Keratinocyte (primary cell): Measurements from ENCODE around the gene ALLC. TPM values are rescaled to one million over a fixed set of nuclear protein-coding genes. Genes with fewer than 3 reads are reported as not detected.

ENCODE experiments used
- DNase-seq: peaks from one replicate; pipeline ENCODE4 v3.0.0-alpha.2; 2011; ENCODE audit warnings: low read depth, missing footprints, low spot score
- FAIRE-seq: peaks from 2 replicates; lab custom pipeline; 2011; peaks lifted over from hg19 to GRCh38; lab: Jason Lieb, UNC
- H2AFZ ChIP-seq: 2 replicates; pipeline ENCODE4 v1.6.0; 2012; ENCODE audit warnings: low read length, control low read depth, inconsistent platforms; ENCODE audit not compliant: control insufficient read depth
- H3K27ac ChIP-seq: 2 replicates; pipeline ENCODE4 v1.5.1; 2011; ENCODE audit warnings: low read length; ENCODE audit not compliant: control insufficient read depth, insufficient read depth
- H3K27me3 ChIP-seq: 3 replicates; pipeline ENCODE4 v1.6.0; 2011; ENCODE audit warnings: low read length; ENCODE audit not compliant: control insufficient read depth, insufficient read depth; ENCODE audit errors: extremely low read depth
- H3K36me3 ChIP-seq, 2 experiments: 2 replicates in 1 of 2; 3 replicates in 1 of 2; pipeline ENCODE4 v1.5.1; 2011; ENCODE audit warnings: low read length in 2 of 2, mild to moderate bottlenecking in 1 of 2; ENCODE audit not compliant: control insufficient read depth in 2 of 2, insufficient read depth in 2 of 2; ENCODE audit errors: extremely low read depth in 1 of 2
- H3K4me1 ChIP-seq: 3 replicates; pipeline ENCODE4 v1.5.1; 2011; ENCODE audit warnings: low read length; ENCODE audit not compliant: control insufficient read depth, insufficient read depth; ENCODE audit errors: extremely low read depth
- H3K4me2 ChIP-seq: 3 replicates; pipeline ENCODE4 v1.6.0; 2011; ENCODE audit warnings: low read depth, low read length; ENCODE audit not compliant: control insufficient read depth, insufficient read depth; ENCODE audit errors: extremely low read depth
- H3K4me3 ChIP-seq, 3 experiments: fragments of 200-600 bp in 1 of 3; sonication (generic) in 1 of 3; 2 replicates in 2 of 3; 3 replicates in 1 of 3; pipeline ENCODE4 v1.5.1; 2011 to 2016; ENCODE audit warnings: low read length in 3 of 3, mild to moderate bottlenecking in 3 of 3, control low read depth in 2 of 3, inconsistent platforms in 1 of 3, low read depth in 1 of 3, mixed read lengths in 1 of 3, mixed run types in 1 of 3, moderate library complexity in 1 of 3; ENCODE audit not compliant: control insufficient read depth in 2 of 3, insufficient read depth in 2 of 3; ENCODE audit errors: extremely low read depth in 1 of 3
- H3K79me2 ChIP-seq: 2 replicates; pipeline ENCODE4 v1.6.0; 2012; ENCODE audit warnings: low read length; ENCODE audit not compliant: control insufficient read depth, insufficient read depth
- H3K9ac ChIP-seq: 3 replicates; pipeline ENCODE4 v1.6.0; 2011; ENCODE audit warnings: low read length; ENCODE audit not compliant: control insufficient read depth, insufficient read depth; ENCODE audit errors: extremely low read depth
- H3K9me1 ChIP-seq: 3 replicates; pipeline ENCODE4 v1.6.0; 2011; ENCODE audit warnings: low read length; ENCODE audit not compliant: control insufficient read depth, insufficient read depth; ENCODE audit errors: extremely low read depth
- H3K9me3 ChIP-seq: 2 replicates; pipeline ENCODE4 v1.5.1; 2012; ENCODE audit warnings: low read depth, low read length; ENCODE audit not compliant: control insufficient read depth
- H4K20me1 ChIP-seq: 3 replicates; pipeline ENCODE4 v1.6.0; 2011; ENCODE audit warnings: low read length; ENCODE audit not compliant: control insufficient read depth, insufficient read depth; ENCODE audit errors: extremely low read depth
- CTCF ChIP-seq, 3 experiments: IDR thresholded peaks in 1 of 3; conservative IDR thresholded peaks in 1 of 3; optimal IDR thresholded peaks in 1 of 3; 2 replicates in 2 of 3; 3 replicates in 1 of 3; pipeline versions ENCODE3 to v1.5.1; 2011; ENCODE audit warnings: low read length in 3 of 3, mild to moderate bottlenecking in 3 of 3, moderate library complexity in 2 of 3, control low read depth in 1 of 3, inconsistent platforms in 1 of 3; ENCODE audit not compliant: insufficient read depth in 2 of 3; ENCODE audit errors: extremely low read depth in 1 of 3
- EZH2 ChIP-seq: IDR thresholded peaks from one replicate; pipeline ENCODE4 v1.6.1; 2012; ENCODE audit warnings: inconsistent platforms, mild to moderate bottlenecking, low read length, moderate library complexity
- dilution Hi-C: fragments of 300-500 bp; cut with MboI; formaldehyde crosslinking; loops from one replicate; pipeline ENCODE4 v1.7.0; 2020; ENCODE audit warnings: low sequenced_read_pairs; ENCODE audit not compliant: extremely low pct_ligation_motif_present
- polyA plus RNA-seq, 5 experiments: library from polyadenylated mRNA; depleted of rRNA in 3 of 5; stranded (reverse) in 3 of 5; stranded (forward) in 1 of 5; unstranded in 1 of 5; fragments of >200 nt; gene quantifications; 1 replicate in 1 of 5; 2 replicates in 3 of 5; 3 replicates in 1 of 5; pipeline versions ENCODE4 v1.2.1 to v1.2.3, GENCODE V29; 2011 to 2012; ENCODE audit warnings: missing spikeins in 2 of 5, low read depth in 1 of 5, low replicate concordance in 1 of 5

ALLC gene
- polyA plus RNA-seq, 1 donor (not counting 4 experiments of a cell fraction or from before 2014, with no cell fraction given): not detected

- no peak overlapping the region for H3K4me3 ChIP-seq
- dilution Hi-C loops: no loop called here
- no peaks in the 10 kb centered on the region for H3K9me1 ChIP-seq
- FAIRE-seq: no peak
- TF ChIP-seq CTCF (optimal IDR thresholded peaks at IDR 0.05 in 1 of 3, IDR thresholded peaks at IDR 0.05 in 1 of 3, conservative IDR thresholded peaks at IDR 0.05 in 1 of 3; ENCODE audit: extremely low read depth in 1 of 3, insufficient read depth in 2 of 3, low read length in 3 of 3): no peak
- TF ChIP-seq EZH2: no peak
- no peaks in the 10 kb centered on the region for H3K36me3 ChIP-seq
- H4K20me1 ChIP-seq: no peaks in the 10 kb centered on the region
- H3K27me3 ChIP-seq: peaks cover 3% of the 10 kb centered on the region
- no peaks in the 10 kb centered on the region for H3K4me1 ChIP-seq
- DNase-seq: no peak
- no peak overlapping the region for H2AFZ ChIP-seq
- no peaks in the 10 kb centered on the region for H3K9me3 ChIP-seq
- no peak overlapping the region for H3K27ac ChIP-seq
- no peaks in the 10 kb centered on the region for H3K79me2 ChIP-seq
- H3K9ac ChIP-seq: no peak overlapping the region
- no peak overlapping the region for H3K4me2 ChIP-seq
These were observed 46.4 kb upstream of the ALLC start for GRCh38 chr2:3611589-3611988.

- DNase-seq: no peak
These were observed 45.1 kb upstream of the ALLC start for GRCh38 chr2:3612639-3613523.

More at GRCh38 chr2:3612639-3613523, 45.1 kb upstream of the ALLC start:
- H3K27ac ChIP-seq: no peak overlapping the region
- H4K20me1 ChIP-seq: no peaks in the 10 kb centered on the region
- H3K4me3 ChIP-seq: no peak overlapping the region
- dilution Hi-C loops: no loop called here
- H3K27me3 ChIP-seq: peaks cover 3% of the 10 kb centered on the region
- H3K9ac ChIP-seq: no peak overlapping the region
- H3K4me1 ChIP-seq: no peaks in the 10 kb centered on the region
- H3K4me2 ChIP-seq: no peak overlapping the region
- H3K36me3 ChIP-seq: no peaks in the 10 kb centered on the region
- FAIRE-seq: no peak
- H3K79me2 ChIP-seq: no peaks in the 10 kb centered on the region
- H2AFZ ChIP-seq: no peak overlapping the region
- H3K9me1 ChIP-seq: no peaks in the 10 kb centered on the region
- no peaks in the 10 kb centered on the region for H3K9me3 ChIP-seq
- TF ChIP-seq CTCF (optimal IDR thresholded peaks at IDR 0.05 in 1 of 3, IDR thresholded peaks at IDR 0.05 in 1 of 3, conservative IDR thresholded peaks at IDR 0.05 in 1 of 3; ENCODE audit: extremely low read depth in 1 of 3, insufficient read depth in 2 of 3, low read length in 3 of 3): no peak
- TF ChIP-seq EZH2: no peak
